SK-N-SH (cell line): ENCODE results near the gene TROAP.

ENCODE experiments used
- CTCF ChIP-seq: fragments of 200-600 bp; sonication (generic); IDR thresholded peaks from 2 replicates; pipeline ENCODE4 v1.6.1; 2017; ENCODE audit warnings: antibody characterized with exemption, mild to moderate bottlenecking, moderate library complexity
- EZH2phosphoT487 ChIP-seq: fragments of 200-600 bp; sonication (generic); IDR thresholded peaks from 2 replicates; pipeline ENCODE4 v1.6.1; 2017; ENCODE audit warnings: low read depth, mixed run types, mild to moderate bottlenecking, antibody characterized with exemption, moderate library complexity, borderline replicate concordance
- GABPA ChIP-seq: IDR thresholded peaks from 2 replicates; pipeline ENCODE4 v1.4.0; 2012; ENCODE audit warnings: low read depth, mild to moderate bottlenecking
- MAX ChIP-seq: IDR thresholded peaks from 2 replicates; pipeline ENCODE4 v1.4.0; 2012; ENCODE audit warnings: low read depth
- RAD21 ChIP-seq: IDR thresholded peaks from 2 replicates; pipeline ENCODE4 v1.6.1; 2012; ENCODE audit warnings: mild to moderate bottlenecking, low read length
- RFX5 ChIP-seq: IDR thresholded peaks from 2 replicates; pipeline ENCODE4 v1.6.1; 2012; ENCODE audit warnings: mild to moderate bottlenecking, improper control_type of control experiment, low read length
- SMC3 ChIP-seq: IDR thresholded peaks from 2 replicates; pipeline ENCODE4 v1.6.1; 2012; ENCODE audit warnings: low read depth, low read length, improper control_type of control experiment
- TAF1 ChIP-seq: IDR thresholded peaks from 2 replicates; pipeline ENCODE4 v1.6.1; 2012; ENCODE audit warnings: low read depth, mild to moderate bottlenecking, low read length, moderate library complexity, borderline replicate concordance
- TEAD4 ChIP-seq: IDR thresholded peaks from 2 replicates; pipeline ENCODE4 v1.4.0; 2012; ENCODE audit warnings: mild to moderate bottlenecking, borderline replicate concordance; ENCODE audit not compliant: insufficient read depth
- YY1 ChIP-seq: IDR thresholded peaks from 2 replicates; pipeline ENCODE4 v1.4.0; 2012; ENCODE audit warnings: low read depth, mild to moderate bottlenecking

- no peak for TF ChIP-seq SMC3
- no peak for TF ChIP-seq CTCF
- no peak for TF ChIP-seq TEAD4
- TF ChIP-seq YY1: no peak
- no peak for TF ChIP-seq RAD21
- no peak for TF ChIP-seq GABPA
- TF ChIP-seq EZH2phosphoT487: no peak
- no peak for TF ChIP-seq MAX
- no peak for TF ChIP-seq RFX5
- no peak for TF ChIP-seq TAF1
These were observed 30.4 kb upstream of the TROAP start for GRCh38 chr12:49292729-49293055.
